Fibroblast of mammary gland (primary cell): ENCODE data around the gene MMRN2.

Experiments used
- DNase-seq: peaks from one replicate; pipeline ENCODE4 v3.0.0-alpha.2; 2010; ENCODE audit warnings: low read depth
- H3K4me3 ChIP-seq: 2 replicates; pipeline ENCODE4 v1.5.1; 2011; ENCODE audit warnings: low read depth, mild to moderate bottlenecking, low read length, moderate library complexity; ENCODE audit not compliant: control insufficient read depth
- CTCF ChIP-seq: conservative IDR thresholded peaks from 2 replicates; pipeline ENCODE4 v1.5.1; 2011; ENCODE audit warnings: low read depth, low read length, inconsistent platforms; ENCODE audit not compliant: control insufficient read depth, insufficient read depth

Gene MMRN2

DNA sequence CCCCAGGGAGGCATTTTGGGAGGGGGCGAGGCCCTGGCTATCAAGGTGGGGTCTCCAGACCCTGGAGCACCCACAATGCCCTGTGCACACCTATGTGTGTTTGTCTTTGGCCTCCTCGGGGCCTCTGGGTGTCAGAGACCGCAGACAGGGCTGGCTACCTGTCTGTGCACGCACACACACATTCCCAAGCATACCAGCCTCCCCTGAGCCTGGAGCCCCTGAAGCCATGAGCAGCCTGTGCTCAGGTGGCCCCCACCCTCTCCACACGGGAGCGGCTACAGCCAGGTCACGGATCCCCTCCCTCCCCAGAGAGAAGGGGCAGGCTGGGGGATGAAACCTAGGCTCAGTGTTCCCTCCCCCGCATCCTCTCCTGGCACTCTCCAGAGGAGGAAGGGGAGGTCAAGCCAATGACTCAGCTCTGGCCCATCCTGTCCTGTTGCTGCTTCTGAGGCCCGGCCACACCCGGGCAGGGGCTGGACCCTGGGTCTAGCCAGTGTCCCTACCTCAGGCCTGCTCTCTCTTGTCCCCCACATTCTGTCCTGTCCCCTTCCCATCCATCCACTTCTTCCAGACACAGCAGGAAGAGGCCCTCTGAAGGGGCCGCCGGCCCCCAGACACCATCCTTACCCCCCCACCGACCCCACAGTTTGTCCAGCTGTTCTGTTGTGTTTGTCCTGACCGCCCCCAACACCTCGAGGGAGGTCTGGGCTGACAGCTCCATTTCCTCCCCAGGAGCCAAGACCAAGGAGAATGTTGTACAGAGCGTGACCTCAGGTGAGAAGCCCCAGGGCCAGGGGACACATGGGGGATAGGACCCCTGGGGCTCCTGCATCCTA lies 1.7 kb upstream of the MMRN2 start:
- DNase-seq: peak; percentile 85
- no peak for TF ChIP-seq CTCF
- peak overlapping the region; percentile 4 for H3K4me3 ChIP-seq

DNA sequence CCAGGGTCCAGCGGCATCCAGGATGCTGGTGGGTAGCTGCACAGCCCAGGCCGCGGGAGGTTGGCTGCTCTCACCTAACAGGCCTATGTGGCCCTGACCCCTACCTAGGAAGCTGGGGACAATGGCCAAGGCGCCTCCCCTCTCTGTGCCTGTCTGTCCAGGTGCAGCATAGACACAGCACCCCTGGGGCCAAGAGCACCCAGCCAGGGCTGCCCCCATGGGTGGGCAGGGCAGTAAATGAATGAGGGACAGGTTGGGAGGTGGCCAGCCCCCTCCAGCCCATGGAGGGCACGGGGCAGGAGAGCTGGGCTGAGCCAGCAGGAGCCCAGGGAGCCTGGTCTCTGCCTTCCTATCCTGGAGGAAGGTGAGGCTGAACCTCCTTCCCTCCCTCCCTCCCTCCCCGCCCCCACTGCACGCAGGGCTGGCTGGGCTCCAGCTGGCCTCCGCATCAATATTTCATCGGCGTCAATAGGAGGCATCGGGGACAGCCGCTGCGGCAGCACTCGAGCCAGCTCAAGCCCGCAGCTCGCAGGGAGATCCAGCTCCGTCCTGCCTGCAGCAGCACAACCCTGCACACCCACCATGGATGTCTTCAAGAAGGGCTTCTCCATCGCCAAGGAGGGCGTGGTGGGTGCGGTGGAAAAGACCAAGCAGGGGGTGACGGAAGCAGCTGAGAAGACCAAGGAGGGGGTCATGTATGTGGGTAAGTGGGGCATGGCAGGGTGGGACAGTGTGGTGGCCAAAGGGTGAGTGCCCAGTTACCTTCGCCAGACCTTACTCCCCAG lies 893 bp upstream of the MMRN2 start, which contains the start of gene SNCG:
Gene SNCG, plus strand, starts transcription at position 484 of the 785 bp plus-strand sequence. Its CDS starts 99 bp downstream, at position 583.
- DNase-seq: peak; percentile 25
- TF ChIP-seq CTCF: no peak
- H3K4me3 ChIP-seq: peak within 1 kb of the TSS; percentile 4

DNA sequence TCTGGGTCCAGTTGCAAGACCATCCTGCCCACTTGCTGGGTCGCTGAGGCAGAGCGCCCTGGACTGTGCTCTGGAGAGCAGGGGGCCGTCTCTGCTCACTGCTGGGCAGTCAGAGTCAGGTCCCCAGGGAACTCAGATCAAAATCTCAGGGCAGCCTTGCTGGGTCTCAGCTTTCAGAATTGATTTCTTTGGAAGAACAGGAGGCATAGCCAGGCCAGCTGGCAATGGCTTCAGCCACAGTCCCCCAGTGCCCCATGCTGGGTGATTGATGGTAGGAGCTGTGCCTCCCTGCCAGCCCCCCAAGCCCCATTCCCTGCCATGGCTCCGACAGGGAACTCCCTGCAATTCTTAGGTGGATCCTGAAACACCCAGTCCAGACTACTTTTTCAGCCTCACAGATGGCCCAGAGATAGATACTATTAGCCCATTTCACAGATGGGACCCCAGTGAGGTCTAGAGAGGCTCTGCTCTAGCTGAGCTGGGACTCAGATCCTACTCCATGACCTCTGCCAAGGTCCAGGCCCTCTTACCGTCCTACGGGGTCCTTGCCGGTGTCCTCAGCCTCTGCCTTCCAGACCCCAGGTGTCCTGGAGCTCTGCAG lies 467 bp downstream of the MMRN2 start:
- TF ChIP-seq CTCF: no peak
- no peak for DNase-seq

GRCh38 chr10:86956195-86956847 lies 1.1 kb downstream of the MMRN2 start:
- no peak for TF ChIP-seq CTCF
- no peak overlapping the region for H3K4me3 ChIP-seq
- no peak for DNase-seq

More for the DNA sequence above, 467 bp downstream of the MMRN2 start:
- no peak overlapping the region for H3K4me3 ChIP-seq

- no peak overlapping the region for H3K4me3 ChIP-seq
- no peak for DNase-seq
- TF ChIP-seq CTCF: no peak
Observed at GRCh38 chr10:86955501-86956194, 1.8 kb downstream of the MMRN2 start.
